Left renal cortex interstitium (tissue), 4 donors: ENCODE results near the gene C1QC. TPM values are rescaled to one million over a fixed set of nuclear protein-coding genes. Genes with fewer than 3 reads are reported as not detected.

ENCODE experiments used
- DNase-seq, 4 donors: peaks; one replicate each; pipeline ENCODE4 v3.0.0-alpha.2; 2013; ENCODE audit warnings: low read depth in 4 of 4, low spot score in 2 of 4, missing footprints in 1 of 4
- polyA plus RNA-seq, 4 donors: library from polyadenylated mRNA; unstranded; fragments of 120-200 nt; gene quantifications; one replicate each; pipeline ENCODE4 v1.2.1, GENCODE V29; 2013; ENCODE audit not compliant: insufficient read length in 4 of 4

The C1QC gene
- polyA plus RNA-seq, 4 donors = 9.4 to 20.7 (median 13.2) TPM

DNA sequence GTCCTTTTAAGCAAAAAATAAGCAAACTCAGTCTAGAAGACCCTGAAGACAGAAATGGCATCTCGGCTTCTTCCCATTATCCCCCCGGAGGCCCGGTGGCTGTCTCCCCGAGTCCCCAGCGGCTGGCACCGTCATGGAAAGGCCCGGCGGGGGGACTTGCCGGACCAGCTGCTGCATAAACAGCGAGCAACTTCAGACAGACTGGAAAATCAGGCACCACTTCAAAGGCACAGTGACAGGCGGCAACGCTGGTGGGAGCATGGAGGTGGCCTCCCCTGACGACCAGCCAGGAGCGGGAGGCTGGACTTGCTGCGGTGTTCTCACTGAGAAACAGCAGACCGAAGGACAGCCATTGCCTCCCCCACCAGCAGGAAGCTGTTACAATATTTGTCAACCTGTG, 25.4 kb upstream of the C1QC start:
- DNase-seq = no peak

DNA sequence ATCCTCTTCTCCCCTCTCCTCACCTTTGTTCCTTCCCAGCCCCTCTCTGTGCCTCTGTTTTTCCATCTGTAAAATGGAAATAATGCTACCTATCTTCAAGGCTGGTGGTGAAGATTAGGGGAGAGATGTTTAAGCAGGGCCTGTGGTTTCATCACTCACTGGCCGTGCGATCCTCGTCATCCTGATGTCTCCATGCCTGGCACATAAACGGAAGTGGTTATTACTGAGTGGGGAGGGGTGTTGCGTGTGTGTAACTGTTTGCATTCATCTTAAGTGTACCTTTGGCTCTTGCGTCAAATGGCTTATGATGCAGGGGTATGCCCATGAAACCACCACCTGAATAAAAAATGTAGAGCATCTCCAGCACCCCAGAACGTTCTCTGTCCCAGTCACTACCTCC, 24.2 kb upstream of the C1QC start:
- no peak for DNase-seq

DNA sequence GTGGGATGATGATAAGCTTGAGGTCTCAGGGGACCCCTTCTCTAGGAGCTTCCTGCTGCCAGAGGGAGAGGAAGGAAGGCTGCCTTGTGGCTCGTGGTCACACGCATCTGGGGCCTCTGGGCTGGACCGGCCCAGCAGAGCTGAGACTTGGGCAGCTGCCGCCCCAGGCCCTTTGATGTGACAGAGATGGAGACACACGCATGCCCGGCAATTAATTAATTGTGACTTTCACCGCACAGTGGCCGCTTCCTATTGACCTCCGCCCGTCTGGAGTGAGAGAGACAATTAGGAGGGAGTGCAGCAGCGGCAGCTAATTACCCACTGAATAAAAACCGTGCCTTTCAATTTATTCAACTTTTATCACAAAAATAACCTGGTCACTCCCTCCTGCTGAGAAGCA, 23.6 kb upstream of the C1QC start:
- DNase-seq = no peak

DNA sequence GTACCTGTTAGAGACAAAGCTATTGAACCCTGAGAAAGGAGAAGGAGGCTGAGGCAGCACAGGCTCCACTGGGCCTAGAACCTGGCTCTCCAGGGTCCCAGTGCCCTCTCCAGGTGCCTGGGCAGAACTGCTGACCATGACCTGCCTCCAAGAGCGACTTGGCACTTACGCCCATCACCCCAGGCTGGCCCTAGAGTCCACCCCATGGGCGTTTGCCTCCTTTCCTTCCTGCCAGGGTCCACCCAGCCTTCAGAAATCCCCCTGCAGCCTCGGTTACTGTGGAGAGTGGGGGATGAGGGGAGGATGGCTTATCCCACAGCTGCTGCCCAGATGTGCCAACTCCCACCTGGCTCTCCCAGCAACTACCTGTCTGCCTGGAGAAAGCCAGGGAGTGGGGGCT, 21.7 kb upstream of the C1QC start:
- DNase-seq = no peak

DNA sequence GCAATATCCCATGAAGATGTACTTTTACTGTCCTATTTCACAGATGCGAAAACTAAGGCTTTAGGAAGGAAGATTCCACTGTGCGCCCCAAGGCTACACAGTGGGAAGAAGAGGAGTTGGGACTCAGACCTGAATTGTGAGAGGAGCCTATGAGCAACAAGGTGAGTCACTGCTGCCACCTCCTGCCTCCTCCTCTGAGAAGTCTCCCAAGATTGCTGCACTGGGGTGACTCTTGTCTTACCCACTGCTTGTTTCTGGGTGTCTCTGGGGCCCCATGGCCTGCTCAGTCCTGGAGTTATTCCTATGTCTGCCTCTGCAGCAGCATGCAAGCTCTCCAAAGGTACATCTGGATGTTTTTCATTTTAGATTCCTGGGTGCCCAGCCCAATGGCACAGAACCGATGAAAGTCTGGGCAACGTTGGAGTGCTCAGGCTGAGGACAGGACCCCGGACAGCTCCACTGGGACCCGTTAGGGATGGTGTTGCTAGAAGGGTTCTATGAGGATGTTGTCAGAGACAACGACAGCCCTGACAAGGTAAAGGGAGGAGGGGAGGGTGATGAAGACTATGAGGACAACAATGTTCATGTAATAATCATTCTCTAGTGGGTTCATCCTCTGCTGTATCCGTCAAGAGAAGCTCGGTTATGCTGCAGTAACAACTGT, 18.0 kb upstream of the C1QC start:
- peak in 1 of 4 donors; percentile 16 for DNase-seq

DNA sequence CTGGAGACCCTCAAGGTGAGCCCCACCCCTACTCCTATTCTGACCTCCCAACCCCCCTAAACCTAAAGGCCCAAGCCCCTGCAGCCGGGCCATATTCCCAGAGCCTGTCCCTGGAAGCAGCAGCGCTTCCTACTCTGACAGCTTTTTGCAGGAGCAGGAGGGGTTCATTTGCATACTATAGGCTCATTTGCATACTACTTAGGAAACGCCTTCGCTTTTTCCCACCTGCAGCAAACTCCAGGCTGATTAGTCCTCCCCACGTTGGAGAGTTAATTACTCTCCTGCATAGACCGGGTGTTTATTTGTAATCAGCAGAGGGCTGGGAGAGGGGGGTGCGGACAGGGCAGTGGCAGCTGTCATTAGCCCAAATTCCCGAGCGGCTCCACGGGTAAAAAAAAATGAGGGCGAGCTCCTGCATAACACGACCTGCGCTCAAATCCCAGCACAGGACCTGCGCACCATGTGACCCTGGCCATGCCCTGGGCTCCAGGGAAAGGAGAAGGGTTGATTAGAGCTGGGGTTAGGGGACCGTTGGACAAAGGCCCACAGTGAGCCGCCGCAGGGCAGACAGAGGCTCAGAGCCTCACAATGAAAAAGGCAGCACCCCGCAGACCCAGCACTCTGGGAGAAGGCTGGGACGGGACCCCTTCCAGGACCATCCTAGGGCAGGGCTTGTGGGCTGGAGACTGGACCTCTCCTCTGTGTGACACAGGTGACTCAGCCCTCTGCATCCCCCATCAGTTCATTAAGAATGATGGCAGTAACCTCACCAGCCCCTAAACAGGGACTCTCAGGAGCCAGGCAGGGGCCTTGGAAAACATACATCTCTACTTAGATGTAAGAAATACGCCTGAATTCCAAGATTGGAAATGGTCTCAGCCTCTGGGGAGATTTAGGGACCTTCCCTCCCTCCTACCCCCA, 16.9 kb upstream of the C1QC start:
- DNase-seq = no peak

DNA sequence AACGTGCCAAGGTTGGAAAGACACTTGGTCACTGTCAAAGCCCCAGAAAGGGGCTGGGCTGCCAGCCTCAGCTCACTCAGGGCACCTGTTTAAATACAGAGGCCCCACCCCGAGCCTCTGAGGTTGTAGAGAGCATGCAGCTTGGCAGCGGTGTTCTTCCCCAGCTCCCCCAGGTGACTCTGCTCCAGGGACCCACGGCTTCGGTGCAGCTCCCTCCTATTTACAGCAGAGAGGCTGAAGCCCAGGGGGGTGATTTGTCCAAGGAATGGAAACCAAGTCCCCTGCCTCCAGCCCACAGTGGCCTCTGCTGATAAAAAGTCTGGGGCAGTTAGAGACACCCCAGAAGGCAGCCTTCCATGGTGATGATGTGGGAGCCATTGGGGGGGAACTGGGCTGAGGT, 16.1 kb upstream of the C1QC start:
- DNase-seq = no peak

DNA sequence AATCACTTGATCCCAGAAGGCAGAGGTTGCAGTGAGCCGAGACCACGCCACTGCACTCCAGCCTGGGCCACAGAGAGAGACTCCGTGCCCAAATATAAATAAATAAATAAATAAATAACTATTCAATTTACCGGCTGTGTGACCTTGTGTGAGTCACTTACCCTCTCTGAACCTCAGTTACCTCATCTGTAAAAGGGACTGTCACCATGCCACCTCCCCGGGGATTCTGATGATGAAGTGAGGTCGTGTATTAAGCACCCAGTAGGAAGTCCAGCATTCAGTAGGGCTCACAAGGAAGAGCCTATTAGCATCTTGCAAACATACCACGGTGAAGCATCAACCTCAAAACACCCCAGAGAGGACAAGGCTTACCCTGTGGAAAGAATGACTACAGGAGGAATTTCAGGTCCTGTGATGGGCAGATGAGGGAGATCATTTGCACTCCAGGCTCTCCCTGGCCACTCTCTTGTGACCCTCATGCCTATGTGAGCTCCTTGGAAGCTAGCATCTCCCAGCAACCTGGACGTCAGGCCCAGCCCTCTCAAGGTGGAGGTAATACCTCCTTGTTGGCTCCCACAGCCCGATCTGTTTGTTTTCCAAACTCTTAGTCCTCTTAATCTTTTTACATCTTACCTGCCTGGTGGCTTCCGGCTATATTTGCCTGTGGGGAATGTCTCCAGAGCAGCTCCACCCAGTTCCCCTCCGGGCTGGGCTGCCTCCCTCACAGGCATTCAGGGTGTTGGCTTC, 14.6 kb upstream of the C1QC start:
- DNase-seq = no peak

DNA sequence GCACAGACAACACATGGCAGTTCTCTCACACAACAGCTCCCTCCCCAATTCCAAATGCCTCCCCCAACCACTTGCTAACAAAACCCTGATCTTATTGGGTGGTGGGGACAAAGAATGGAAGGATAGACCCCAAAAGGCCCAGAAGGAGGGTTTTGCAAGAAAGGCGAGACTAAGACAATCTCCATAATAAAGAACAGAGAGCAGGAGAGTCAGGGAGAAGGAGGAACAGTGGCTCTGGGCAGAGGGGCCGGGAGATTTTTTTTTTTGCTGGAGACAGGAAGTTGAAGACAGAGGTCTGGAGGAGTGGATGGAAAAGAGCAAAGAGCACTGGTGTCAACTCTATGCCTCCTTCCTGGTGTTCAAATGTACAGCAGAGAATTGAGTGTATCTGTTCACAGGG, 13.5 kb upstream of the C1QC start:
- DNase-seq = no peak

DNA sequence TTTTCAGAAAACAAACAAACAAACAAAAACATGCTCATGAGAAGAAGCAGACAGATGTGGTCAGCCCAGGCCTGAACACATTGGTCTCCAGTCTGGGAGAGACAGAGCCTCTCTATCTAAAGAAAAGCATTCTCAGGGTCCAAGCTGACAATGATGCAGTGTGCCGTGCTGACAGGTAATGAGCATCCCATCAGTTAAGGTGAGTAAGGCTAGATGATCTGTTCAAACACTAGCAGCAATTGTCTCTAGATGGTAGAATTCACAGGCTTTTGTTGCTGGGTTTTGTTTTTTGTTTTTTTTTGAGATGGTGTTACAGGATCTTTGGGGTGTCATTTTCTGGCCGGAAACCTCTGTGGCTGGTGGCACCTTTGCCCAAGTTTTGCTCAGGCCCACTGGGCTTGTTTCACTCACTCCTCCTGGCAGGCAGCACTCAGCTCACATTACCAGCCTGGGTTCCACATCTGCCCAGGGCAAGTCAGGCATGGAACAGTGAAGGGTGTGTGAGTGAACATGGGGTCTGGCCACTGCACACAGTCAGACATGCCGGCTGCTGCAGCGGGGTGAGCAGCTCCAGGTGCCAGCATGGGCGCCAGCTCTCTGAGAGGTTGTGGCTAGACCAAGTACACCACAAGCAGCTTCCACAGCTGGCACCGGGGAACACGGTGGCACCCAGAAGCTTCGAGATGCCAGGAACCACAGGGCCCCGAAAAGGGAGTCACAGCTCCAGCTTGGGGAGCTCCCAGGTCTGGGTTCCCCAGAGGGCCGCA, 9.6 kb upstream of the C1QC start:
- no peak for DNase-seq

DNA sequence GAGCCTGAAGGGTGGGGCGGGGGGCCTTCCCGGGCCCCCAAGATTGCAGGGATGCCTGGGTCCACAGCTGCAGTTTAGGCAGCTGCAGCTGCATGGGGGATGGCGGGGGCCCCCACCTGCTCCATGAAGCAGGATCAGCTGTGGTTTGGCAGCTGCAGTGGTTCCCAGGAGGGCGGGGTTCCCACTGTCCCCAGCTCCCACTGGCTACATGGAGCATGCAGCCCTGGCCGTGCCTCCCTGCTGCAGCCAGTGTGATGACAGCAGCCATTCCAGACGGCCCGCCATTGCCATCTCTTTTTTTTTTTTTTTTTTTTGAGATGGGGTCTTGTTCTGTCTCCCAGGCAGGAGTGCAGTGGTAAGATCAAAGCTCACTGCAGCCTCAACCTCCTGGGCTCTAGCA, 8.0 kb upstream of the C1QC start:
- no peak for DNase-seq

DNA sequence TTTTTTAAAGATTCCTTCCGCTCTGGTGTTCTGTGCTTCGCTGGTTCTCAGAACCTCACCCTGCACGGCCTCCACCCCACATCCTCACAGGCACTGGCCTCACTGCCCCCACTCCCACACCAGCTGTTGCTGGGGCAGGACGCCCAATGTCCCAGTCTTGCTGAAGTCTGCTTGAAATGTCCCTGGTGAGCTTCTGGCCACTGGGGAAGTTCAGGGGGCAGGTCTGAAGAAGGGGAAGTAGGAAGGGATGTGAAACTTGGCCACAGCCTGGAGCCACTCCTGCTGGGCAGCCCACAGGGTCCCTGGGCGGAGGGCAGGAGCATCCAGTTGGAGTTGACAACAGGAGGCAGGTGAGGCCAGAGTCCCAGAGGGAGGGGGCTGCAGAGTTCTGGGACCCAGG, 7.1 kb upstream of the C1QC start, which contains the start of gene C1QA:
TSS of gene C1QA (plus strand) at position 276 of the 400 bp plus-strand sequence. CDS start 989 bp downstream, outside the sequence.
- DNase-seq = no peak

DNA sequence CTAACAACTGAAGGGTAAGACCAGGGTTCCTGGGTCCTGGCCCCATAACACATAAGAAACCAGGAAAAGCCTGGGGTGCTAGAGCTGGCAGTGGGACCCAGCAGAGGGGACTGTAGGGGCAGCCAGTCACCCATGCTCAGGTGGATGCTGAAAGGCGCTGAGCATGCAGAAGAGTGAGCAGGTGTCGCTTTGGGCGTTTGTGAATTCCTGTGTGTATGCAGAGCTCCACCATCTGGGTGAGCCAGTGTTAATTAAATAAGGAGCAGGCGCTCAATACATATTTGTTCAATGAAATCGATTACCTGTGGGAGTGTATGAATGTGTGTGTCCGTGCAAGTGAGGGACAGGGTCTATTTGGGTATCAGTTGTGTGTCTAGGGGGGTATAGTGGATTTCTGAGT, 6.5 kb upstream of the C1QC start:
- no peak for DNase-seq

DNA sequence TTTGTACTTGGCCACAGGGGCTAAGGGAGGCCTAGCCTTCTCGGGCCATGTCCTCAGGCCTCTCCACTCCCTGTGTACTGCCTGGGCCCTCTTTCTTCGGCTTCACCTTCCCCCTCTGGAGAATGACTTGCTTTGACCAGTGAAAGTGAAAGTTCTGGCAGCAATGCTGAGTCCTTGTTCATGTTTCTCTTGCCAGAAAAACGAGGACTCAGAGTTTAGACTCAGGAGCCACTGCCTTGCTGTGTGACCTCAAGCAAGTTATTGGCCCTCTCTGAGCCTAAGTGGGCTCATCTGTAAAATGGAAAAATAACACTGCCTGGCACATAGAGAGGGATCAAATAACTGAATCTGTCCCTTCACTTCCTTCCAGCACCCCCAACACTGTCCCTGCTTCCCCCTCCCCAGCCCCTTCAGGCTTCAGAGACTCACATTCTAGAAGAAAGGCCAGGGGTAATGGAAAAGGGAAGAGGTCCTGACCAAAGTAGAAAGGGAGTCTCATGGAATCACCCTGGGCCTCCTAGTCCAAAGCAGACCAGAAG, 5.5 kb upstream of the C1QC start:
- no peak for DNase-seq

DNA sequence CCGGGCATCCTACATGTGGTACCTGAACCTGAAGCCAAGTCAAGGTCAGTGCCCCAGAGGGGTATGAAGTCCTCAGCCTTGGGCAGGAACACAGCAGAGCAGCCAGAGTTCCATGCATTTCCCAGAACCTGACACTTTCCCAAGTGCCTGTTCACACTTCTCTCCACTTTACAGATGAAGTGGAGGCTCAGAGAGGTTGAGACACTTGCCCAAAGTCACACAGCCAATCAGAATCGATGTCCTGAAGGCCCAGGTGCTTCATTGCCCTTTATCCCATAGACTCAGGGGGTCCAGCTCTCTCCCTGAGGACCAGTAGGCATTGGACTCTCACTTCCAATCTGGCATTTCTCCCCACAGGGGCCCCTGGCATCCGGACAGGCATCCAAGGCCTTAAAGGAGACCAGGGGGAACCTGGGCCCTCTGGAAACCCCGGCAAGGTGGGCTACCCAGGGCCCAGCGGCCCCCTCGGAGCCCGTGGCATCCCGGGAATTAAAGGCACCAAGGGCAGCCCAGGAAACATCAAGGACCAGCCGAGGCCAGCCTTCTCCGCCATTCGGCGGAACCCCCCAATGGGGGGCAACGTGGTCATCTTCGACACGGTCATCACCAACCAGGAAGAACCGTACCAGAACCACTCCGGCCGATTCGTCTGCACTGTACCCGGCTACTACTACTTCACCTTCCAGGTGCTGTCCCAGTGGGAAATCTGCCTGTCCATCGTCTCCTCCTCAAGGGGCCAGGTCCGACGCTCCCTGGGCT, 4.8 kb upstream of the C1QC start:
- no peak for DNase-seq

DNA sequence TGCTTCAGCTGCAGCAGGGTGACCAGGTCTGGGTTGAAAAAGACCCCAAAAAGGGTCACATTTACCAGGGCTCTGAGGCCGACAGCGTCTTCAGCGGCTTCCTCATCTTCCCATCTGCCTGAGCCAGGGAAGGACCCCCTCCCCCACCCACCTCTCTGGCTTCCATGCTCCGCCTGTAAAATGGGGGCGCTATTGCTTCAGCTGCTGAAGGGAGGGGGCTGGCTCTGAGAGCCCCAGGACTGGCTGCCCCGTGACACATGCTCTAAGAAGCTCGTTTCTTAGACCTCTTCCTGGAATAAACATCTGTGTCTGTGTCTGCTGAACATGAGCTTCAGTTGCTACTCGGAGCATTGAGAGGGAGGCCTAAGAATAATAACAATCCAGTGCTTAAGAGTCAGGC, 4.1 kb upstream of the C1QC start:
- no peak for DNase-seq

DNA sequence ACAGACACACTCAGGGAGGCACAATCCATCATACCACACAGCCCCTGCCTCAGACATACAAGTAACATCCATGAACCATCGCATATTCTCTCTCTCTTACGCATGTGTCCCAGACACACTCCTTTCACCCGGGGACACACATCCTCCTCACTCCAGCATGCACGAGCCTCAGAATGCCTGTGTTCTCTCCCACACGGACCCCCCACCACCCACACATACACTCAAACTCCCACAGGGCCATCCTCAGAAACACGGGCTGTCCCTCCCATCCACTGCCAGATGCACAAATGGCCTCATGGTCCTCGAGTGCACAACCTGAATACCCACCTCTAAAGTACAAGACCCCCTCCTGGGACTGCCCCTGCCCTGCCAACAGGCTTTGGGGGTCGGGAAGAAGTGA, 2.2 kb upstream of the C1QC start:
- no peak for DNase-seq

DNA sequence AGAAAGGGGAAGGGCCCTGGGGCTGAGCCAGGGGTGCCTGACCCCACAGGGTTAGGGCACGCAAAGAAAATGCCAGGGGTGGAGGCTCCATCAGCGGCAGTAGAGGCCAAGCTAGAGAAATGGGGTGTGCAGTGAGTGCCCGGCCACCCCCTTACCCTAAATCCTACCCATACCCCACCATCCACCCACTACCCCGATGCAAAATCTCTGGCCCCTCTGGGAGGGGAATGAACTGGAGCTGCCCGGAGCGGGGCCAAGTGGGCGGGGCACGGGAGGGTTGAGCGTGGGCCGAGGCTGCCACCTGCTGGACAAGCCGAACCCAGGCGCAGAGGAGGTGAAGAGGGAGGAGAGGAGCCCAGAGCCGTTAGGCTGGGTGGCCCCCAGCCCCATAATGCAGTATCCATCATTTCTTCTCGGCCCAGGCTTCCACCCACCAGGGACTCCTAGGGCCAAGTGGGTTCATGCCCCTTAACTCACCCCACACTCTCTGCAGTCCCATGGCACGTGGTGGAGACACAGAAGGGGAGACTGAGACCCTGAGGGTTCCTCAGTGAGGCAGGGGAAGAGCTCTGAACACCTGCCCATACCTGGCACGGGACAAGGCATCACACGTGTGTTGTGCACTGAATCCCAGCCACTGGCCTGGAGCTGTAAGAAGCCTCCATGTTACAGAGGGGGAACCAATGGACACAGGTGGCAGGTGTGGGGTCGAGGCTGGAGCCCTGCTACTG, 1.4 kb upstream of the C1QC start:
- peak in 2 of 4 donors; percentile 26 to 44 for DNase-seq

DNA sequence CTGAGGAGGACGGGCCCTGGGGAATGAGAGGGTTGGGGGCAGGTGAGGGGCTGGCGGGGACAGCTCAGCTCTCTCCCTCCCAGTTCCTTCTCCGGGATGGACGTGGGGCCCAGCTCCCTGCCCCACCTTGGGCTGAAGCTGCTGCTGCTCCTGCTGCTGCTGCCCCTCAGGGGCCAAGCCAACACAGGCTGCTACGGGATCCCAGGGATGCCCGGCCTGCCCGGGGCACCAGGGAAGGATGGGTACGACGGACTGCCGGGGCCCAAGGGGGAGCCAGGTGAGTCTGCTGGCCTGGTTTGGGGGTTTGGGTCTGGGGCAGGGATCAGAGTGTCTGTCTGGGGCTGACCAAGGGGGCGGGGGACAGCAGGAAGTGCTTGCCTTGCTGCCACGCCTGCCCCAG, 495 bp downstream of the C1QC start:
- no peak for DNase-seq
